NCI-H2107 treated with DMSO at 0.1 percent for 48 hours (cell line): ENCODE measurements around the gene PELO.

ENCODE experiments used
- DNase-seq: peaks from one replicate; lab custom pipeline; 2025; ENCODE audit not compliant: unreplicated experiment; lab: John Stamatoyannopoulos, UW

PELO gene

DNA sequence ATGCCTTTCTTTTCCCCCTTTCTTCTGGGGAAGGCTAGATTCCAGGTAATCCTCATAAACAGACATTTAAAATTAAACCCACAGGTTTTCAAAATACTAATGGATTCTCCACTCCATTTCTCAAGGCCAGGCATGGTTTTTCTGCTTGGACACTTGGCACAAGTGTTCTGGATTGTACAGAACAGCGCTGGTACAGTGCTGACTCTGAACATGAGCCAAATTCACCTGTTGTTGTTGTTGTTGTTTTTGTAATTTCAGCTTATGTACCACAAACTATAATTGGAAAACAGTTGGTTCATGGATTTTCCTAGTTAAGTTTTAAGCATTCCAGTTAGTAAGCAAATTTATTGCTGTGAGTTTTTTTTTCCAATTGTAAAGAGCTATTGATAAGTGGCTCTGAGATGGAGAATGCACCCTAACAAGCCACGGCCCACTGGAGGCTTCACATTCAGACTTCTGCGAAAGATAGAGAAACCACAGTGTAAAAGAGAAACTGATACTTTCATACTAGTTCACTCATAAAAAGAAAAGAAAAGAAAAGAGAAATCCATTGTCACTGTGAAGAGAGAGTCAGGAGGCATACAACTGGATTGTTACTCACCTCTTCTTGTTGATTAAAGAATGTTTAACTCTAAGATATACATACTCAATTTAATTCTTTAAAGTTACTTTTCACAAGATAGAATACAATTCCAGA lies 16.2 kb upstream of the PELO start:
- no peak for DNase-seq

DNA sequence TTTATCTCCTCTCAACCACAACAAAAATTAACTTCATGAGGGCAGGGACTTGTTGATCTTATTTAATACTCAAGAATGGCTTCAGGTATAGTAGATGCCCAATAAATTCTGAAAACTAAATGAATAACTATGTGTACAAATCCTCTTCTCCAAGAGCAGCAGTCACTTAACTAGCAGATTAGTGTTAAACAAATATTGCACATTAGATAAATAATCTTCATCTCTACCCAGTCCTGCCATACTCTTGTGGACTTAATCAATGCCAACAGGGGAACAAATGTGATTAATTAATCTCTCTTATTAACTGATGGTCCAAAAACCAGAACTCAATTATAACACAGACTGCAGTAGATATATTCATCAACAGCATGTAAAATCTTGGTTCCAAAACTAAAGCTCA lies 15.0 kb upstream of the PELO start:
- DNase-seq: no peak

DNA sequence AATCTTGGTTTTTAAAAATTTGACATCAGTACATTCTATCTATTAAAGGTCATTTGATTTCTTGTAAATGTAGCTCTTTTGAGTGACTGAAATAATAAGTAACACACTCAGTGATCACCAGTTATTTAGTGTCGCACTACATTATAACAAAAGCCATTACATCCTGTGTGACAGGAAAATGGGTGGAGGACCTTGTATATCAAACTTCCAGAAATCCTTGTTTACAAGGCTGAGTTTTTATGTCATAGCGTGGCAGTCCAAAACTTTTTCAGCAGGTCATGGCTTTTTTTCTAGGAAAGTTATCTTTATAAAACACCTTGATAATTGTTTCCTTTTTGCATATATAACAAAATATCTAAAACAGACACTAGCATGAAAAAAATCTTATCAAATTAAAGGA lies 14.4 kb upstream of the PELO start:
- DNase-seq: no peak

DNA sequence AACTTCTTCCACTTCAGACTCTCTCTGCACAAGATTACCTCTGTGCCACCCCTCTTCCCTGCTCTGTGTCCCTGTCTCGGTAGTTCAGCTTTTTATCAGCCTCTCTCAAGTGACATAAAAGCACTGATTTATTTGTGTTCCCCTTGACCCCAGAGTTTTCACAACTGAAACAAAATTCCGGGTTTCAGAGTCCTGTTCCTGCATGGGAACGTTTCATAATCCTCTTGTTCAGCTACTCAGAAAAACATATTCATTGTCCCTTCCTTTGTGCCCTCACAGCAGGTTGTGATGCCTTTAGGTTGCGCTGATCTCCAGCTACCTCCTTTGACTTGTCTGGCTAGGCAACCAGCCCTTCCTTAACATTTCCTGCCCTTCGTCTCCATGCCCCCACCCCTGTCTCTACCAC lies 13.7 kb upstream of the PELO start:
- DNase-seq: no peak

DNA sequence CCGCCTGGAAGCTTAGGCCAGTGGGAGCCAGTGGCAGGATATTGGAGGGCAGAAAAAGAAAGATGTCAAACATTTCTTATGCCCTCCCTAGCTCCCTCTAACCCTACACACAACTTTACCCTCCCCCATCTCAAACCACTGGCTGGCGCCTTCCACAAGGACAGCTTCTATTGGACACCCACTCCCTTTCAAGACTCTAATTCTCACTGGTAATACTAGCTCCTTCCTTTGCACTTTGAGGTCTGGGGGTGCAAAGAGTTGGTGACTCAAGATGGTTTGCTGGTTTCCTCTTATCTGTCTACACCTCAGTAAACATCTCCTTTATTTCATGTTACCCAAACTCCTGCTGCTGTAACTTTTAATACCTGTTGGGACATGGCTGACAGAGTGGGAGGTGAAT lies 11.6 kb upstream of the PELO start:
- no peak for DNase-seq

DNA sequence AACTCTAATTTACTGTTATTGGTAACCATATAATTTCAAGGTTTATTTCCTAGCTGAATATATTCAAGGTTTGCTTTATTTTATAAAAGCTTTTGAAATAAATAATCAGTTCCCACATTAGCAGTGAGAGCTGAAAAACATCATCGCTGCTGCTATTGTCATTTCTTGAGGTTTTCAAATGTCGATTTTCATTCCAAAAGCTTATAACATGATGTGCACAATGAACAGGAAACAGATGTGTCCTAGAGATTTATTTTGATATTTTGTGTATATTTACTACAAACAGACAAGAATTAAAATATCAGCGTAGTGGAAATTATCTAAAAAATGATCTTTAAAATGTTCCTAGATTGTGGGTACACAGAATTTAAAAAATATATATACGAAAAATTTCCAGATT lies 10.5 kb upstream of the PELO start:
- no peak for DNase-seq

DNA sequence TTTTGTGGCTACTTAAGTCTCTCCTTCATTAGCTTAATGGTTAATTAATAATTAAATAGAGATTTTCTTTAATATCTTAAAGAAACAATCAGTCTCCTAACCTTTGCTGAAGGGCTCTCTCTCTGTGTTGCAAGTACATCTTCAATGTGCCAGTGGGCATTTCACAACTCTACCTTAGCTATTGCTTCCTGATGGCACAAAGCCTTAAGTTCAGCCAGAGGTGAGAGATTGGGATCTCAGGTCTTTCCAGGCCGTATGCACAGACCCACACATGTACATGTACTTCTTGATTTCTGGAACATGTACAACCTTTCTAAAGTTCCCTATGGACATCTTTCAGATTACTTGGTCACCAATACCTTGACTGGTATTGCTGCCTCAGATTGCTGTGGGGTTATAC lies 8.9 kb upstream of the PELO start:
- no peak for DNase-seq

DNA sequence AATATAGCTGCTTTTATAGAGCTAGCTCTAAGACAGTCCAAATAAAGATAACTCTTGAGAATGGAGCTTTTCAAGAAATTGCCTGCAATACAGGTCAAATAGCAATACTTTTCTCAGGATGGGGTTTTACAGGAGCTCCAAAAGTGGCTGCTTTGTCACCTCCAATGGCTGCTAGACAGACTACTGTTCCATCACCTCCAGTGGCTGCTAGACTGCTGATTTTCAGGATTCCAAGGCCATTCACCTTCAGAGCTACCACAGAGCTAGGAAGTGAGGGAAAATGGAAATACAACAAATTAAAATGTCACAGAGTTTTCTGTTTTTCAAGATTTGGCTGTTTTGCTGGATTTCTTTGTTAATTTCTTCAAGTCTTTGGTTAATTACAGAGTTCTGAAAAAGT lies 8.5 kb upstream of the PELO start:
- DNase-seq: no peak

DNA sequence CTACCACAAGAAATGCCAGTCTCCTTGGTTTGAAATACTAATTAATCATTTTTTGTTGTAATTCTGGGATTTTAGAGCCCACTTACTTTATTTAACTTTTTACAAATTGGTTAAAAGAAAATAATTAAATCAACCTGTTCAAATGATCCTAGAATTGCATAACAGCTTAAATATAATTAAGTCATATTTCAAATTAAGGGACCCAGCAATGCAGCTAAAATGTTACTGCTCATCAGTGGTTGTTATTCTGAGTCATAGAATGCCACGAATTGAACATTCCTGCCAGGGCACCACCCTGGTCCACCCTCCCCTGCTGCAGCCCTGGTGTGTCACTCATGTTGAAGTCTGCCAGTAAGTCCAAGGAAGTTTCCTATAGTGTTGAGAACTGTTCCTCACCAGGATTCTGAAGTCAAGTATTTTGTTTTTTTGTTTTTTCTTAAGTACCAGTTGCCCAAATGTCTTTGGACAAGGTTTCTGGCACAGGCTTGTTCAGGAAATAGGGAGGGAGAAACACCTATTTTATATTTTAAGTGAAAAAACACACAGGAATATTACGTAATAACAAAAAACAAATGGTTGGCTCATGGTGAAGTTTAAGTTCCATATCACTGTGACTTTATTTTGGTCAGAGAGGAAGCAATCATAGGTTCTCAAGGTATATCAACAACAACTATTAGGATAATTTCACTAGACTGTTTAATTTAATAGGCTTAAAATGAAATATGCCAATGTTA lies 4.3 kb upstream of the PELO start:
- DNase-seq: no peak

DNA sequence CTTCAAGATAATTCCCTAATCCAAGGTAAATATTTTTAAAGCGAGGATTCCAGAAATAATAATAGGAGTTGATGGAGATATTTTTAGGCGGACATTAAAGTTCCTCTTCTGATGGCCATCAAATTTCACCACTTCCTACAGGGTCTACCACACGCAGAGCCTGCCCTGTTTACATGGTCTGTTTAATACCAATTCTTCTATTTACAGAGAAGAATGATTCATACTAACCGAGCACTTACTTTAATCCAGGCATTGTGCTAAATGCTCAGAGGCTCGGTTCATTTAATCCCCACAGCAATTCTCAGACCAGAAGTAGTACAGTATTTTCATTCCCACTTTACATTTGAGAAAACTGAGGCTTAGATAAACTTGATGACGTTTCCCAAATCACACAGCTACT lies 3.0 kb upstream of the PELO start:
- DNase-seq: no peak

DNA sequence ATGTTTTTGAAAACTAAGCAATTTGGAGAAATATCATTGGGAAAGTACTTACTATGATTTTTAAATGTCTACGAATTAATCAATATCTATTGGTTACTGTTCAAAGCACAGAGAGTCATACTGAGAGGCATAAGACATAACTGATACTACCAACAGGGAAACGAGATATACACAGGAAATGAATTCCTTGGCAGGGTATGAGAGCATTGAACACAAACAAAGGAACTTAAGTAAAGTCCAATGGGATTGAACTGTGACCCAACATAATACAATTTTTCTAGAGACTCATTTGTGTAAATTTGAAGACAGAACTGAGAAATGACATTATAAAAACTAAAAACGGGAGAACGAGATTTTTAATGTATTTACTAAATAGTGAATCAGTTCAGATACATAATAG lies 1.3 kb upstream of the PELO start:
- DNase-seq: no peak

DNA sequence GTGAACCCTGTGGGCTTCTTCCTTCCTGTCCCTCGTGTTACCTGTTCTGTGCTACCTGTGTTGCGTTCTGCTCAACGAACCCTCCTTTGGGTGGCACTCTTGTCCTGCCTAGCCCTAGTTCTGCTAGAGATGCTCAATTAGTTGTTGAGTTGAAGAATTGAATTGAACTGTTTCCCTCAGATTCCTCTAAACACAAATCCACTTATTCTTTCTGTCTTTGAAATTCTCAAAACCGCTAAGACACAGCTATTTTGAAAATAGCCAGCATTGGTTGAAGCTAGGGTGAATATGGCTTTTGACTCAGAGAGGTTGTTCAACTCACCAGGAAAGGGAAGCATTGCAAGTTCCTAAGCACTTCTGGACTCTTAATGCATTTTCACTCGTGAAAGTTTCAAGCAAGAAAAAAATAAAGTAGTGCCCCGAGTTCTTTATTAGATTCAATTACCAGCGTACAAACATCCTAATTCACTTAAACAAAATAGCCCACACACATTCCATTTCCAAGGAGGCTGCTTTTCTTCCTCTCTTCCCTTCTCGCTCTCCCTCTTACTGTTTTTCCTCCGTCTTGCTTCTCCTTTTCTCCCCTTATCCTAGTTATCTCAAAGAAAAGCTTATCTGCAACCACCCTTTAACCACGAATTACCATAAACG lies 642 bp upstream of the PELO start:
- peak; percentile 23 for DNase-seq

DNA sequence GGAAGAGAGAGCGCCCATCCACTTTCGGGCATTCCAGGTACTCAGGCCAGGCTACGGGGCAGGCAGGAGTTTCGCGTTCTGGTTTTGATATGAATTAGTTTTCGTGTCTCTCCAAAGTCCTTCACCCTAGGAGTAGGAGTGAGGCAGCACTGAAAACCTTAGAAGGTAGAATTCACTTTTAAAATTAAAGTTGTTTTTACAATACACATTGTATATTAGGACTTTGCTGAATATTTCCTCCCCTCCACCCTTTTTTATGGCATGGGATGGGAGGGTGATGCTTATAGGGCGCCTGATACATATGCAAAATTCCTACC lies 747 bp downstream of the PELO start:
- no peak for DNase-seq

DNA sequence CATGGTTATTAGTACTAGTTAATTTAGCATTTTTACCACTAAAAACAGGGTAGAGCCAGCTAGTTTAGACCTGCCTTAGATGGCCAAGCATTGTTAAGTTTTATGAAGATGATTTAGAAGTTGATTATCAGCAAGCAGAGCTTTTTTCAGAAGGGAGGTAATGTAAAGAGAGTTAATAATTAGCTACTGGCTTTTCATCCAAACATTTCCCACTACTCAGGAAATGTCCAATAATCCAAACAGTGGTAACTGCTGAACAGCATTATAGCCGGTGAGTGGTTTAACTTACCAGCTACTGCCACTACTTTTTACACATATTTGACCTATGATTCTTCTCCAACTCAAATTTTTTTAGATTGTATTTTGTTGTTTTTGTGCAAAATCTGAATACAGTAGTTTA lies 1.7 kb downstream of the PELO start:
- DNase-seq: no peak

DNA sequence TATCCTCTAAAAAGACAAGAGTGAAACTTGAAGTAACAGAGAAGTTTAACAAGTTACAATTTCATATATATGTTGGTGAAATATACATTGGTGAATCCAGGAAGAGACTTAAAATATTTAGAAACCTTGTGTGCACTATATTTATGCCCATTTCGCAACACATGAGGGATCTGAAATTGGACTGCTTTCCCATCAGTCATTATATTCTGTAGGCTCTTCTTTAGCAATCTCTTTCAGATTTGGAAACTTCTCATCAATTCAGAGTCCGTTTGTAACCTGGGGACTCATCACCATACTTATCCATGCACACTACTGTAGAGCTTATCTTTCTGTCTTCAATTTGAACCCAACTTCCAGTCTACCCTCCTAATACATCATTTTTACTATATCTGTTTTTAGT lies 2.1 kb downstream of the PELO start:
- DNase-seq: no peak

DNA sequence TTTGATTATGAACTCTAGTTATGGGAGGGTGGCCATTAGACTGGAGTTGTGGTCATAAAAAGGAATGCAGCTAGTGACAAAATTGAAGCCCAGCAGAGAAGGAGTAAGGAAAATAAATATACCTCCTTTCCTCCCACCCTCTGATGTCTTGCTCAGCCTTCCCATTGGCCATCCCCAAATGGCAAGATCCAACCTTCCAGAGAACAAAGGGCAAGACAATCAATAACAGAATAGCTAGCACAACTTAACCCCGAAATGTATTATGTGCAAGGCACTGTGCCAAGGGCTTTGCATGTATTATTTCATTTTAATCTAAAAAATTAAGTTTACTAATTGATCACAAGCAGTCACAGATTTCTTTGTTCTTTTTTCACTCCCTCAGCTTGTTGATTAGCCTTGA lies 3.6 kb downstream of the PELO start:
- DNase-seq: no peak

DNA sequence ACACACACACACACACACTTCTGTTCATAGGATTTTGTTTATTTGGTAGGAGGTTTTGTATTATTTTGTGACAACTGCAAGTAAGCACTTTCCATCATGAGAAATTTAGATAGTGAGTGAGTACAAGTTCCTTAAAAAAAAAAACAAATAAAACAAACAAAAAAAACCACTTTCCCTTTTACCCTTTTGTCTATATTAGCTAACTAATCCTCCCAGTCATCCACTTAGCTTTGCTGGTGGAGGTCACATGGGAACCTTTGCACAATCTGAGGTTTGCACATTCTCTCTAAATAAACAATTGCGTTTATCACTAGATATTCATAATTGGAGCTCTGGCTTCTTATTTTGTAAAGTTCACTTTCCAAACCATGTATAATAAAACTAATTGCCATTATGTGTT lies 6.8 kb downstream of the PELO start:
- no peak for DNase-seq

DNA sequence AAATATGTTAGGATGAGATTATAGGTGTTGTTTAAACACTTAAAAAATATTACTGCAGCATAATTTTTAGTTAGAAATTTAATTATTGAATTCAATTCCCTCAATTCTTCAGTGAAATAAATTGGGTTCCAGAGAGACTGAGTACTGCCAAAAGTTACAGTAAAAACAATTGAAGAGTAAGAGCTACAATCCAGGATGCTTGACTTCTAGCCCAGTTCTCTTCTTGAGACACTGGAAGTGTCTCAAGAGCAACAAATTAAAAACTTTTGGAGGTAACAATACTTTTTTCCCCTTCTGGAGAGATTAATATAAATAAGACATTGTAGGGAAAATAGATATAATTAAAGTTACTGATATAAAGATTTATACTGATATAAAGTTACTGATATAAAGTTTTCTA lies 8.3 kb downstream of the PELO start:
- DNase-seq: no peak

DNA sequence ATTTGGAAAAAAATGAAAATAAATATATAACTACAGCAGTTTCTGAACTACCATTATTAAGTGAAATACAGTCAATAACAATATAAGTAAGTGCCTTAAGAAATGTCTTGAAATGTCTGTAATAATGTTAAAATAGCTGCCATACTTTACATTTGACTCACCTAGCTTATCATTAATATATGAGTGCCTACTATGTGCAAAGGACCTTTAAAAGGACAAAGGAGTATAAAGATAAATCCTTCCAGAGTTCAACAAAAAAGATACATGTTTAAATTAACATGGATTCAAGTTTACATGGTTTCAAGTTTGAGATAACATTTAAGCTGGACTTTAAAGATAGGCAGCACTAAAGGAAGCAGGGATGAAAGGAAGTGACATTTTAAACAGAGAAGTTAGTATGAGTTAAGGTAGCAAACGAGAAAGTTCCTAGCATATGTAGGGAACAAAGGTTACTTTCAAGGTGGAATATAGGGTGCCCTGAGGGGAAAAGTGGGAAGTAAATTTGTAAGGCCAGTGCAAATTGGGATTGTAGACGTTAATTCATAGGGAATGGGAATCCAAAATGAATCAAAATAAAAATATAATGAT lies 8.9 kb downstream of the PELO start:
- DNase-seq: no peak

DNA sequence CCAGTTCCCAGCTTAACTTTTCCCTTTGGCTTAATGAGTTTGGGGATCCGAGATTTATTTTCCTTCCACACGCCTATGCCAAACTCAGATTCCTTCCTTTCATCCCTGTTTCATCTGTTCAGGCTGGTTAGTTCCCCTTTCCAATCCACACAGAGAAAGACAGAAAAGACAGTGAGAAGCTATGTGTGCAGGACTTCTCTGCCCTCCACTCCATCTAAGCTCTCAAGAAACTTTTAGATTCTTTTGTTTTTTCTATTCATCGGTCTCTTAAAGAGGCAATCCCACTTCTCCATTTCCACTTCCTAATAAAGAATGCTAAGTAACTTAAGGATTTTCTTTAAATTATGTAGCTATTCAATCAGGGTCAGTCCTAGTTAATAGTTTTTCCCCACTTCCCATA lies 11.2 kb downstream of the PELO start:
- DNase-seq: no peak

DNA sequence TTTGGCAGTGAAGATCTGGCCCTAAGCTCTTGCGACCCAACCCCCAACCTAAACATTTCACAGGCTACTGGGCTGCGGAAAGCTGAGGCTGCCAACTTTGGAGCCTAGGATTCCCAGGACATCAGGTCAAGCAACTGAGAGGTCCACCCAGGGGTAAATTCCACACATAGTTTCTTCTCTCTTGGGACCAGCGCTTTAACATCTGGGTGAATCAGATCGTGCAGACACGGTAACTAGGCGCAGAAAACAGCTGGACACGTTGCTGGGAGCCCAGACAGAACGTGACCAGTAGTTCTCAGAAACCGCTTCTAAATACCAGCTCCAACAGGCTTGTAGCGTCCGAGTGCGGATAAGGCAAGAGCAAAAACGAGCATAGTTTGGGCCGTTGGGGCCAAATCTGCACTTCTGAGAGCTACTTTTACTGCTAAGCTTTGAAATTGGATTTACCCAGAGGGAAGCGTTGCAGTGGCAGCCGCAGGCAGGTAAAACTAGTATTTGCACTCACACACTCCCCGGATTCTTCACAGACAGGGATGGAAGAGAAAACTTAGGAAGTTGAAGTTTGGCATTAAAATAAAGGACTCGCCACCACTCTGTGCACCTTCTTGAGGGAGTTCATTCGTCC lies 11.8 kb downstream of the PELO start:
- DNase-seq: no peak

DNA sequence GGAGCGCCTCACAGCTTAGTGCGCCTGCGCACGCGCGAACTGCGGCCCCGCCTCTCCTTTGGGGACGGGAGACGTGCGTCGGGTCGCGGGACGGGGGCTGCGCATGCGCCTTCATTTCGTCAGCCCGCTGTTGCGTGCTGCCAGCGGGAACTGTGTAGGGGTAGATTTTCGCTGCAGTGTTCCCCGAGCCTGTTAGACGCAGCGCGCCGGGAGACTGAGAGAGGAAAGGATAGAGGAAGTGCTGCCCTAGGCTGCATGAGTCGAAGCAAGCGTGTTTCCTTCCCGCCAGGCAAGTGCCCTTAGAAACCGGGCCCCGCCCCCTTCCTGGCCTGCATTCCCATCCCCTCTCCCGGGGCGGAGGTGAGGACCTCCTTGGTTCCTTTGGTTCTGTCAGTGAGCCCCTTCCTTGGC lies 12.3 kb downstream of the PELO start:
- peak; percentile 54 for DNase-seq
